ENCODE data around the gene SUB1.
"Not testable (repeated sequence)": the region's sequence is repeated elsewhere in the genome, so short reads cannot be mapped to it uniquely, and the experiment has no call there.

The SUB1 gene

GRCh38 chr5:32601623-32602295 lies 16.4 kb downstream of the SUB1 start:
- DNase-seq = no peak

GRCh38 chr5:32602906-32603305 lies 17.5 kb downstream of the SUB1 start:
- no peak for DNase-seq

GRCh38 chr5:32604800-32605765 lies 19.7 kb downstream of the SUB1 start:
- no peak for DNase-seq

GRCh38 chr5:32605766-32606152 lies 20.4 kb downstream of the SUB1 start:
- DNase-seq = no peak

- no peak for DNase-seq
These were observed 27.0 kb downstream of the SUB1 start for GRCh38 chr5:32612134-32612888.

GRCh38 chr5:32613050-32613672 lies 27.8 kb downstream of the SUB1 start:
- peak; percentile 92 to 96 for DNase-seq

- no peak for DNase-seq
These were observed 29.9 kb downstream of the SUB1 start for GRCh38 chr5:32615236-32615635.

GRCh38 chr5:32618962-32619361 lies 33.6 kb downstream of the SUB1 start:
- DNase-seq = no peak

- DNase-seq = no peak
These were observed 35.9 kb downstream of the SUB1 start for GRCh38 chr5:32621256-32621655.

GRCh38 chr5:32625106-32625505 lies 39.7 kb downstream of the SUB1 start:
- no peak for DNase-seq

- DNase-seq = no peak
These were observed 40.2 kb downstream of the SUB1 start for GRCh38 chr5:32625547-32625946.

- DNase-seq = no peak
These were observed 42.0 kb downstream of the SUB1 start for GRCh38 chr5:32627219-32627870.

GRCh38 chr5:32628049-32628844 lies 42.9 kb downstream of the SUB1 start:
- DNase-seq = no peak

- DNase-seq = no peak
These were observed 45.6 kb downstream of the SUB1 start for GRCh38 chr5:32630867-32631491.

- not testable (repeated sequence) for DNase-seq
These were observed 47.7 kb downstream of the SUB1 start for GRCh38 chr5:32633017-32633416.

GRCh38 chr5:32638309-32638708 lies 53.0 kb downstream of the SUB1 start:
- DNase-seq = no peak

GRCh38 chr5:32639943-32640342 lies 54.6 kb downstream of the SUB1 start:
- no peak for DNase-seq

- no peak for DNase-seq
These were observed 57.1 kb downstream of the SUB1 start for GRCh38 chr5:32642276-32643002.

- DNase-seq = no peak
These were observed 59.9 kb downstream of the SUB1 start for GRCh38 chr5:32645246-32645645.
